Measurements from ENCODE around the gene PAXX.

- TF ChIP-seq CTCF (IDR thresholded peaks at IDR 0.05; ENCODE audit: poor library complexity, severe bottlenecking) (no peak), EZH2 (IDR thresholded peaks at IDR 0.05; ENCODE audit: borderline replicate concordance, insufficient read depth, low read length, poor library complexity, severe bottlenecking) (no peak), POLR2AphosphoS5 (IDR thresholded peaks at IDR 0.05) (no peak), RAD21 (conservative IDR thresholded peaks at IDR 0.05) (no peak)
Measured at GRCh38 chr9:137038916-137039315, 46.7 kb downstream of the PAXX start.

Measured in neural cell (in vitro differentiated cells).